Epithelial cell of esophagus (primary cell): ENCODE results near the gene CAMK2A.

Experiments
- DNase-seq: peaks from one replicate; pipeline ENCODE4 v3.0.0; 2010; ENCODE audit warnings: low read depth
- H3K4me3 ChIP-seq: 2 replicates; pipeline ENCODE4 v1.5.1; 2011; ENCODE audit warnings: mild to moderate bottlenecking, low read length, control low read depth
- CTCF ChIP-seq: IDR thresholded peaks from 2 replicates; pipeline ENCODE4 v1.5.1; 2011; ENCODE audit warnings: low read depth, mild to moderate bottlenecking, low read length, control low read depth, inconsistent platforms; ENCODE audit not compliant: insufficient read depth; ENCODE audit errors: missing control alignments

CAMK2A gene

GRCh38 chr5:150209099-150209635 lies 80.4 kb downstream of the CAMK2A start:
- no peak overlapping the region for H3K4me3 ChIP-seq
- peak; percentile 95 for DNase-seq
- no peak for TF ChIP-seq CTCF

DNA sequence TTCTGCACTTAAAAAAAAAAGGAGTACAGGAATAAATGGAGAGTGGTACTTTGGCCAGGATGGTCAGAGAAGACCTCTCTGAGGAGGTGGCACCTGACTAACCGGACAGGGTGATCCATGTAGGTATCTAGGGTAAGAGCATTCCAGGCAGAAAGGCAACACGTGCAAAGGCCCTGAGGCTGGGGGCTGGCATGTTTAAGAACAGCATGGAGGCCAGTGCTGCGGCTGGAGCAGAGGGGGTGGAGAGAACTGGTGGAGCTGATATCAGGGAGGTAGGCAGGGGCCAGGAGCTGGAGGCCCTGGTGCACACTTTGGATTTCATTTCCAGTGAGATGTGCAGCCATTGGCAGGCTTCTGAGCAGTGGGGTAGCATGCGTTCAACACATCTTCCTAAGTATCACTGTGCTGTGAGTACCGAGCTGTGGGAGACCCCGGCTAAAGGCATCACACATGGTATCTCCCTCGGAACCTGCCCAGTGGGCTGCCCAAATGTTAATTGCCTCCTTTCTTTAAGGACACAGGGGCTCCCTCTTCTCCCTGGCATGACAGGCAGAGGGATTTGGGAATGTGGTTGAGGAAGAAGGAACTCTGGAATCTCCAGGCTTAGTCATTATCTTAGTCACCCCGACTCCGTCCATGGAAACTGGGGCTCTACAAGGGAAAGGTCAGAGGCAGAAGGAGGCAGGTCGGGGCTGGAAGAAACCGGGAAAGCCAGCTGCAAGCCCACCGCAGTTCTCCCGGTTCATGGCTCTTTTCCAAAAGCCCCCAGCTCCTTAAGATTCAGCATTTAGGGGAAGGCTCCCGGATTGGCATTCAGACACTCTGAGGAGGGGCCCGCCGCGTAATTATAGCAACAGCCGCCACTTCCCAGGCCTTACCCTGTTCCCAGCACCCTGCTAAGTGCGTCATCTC lies 81.1 kb downstream of the CAMK2A start:
- TF ChIP-seq CTCF, result no peak
- peak; percentile 85 for DNase-seq
- no peak overlapping the region for H3K4me3 ChIP-seq

DNA sequence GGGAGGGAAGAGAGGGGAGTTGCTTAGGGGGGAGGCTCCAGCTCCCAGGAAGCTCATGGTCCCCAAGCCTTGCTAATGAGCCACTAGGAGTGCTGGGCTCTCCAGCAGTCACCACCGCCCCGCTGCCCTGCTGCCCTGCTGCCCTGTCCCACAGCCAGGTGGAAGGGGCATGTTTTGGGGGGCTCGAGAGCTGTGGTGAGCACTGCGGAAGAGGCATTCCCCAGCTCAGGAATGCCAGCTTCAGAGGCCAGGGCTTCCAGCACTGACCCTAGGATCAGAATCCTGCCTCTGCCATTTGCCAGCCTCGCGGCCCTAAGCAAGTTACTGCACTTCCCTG lies 82.8 kb downstream of the CAMK2A start:
- no peak for DNase-seq
- no peak overlapping the region for H3K4me3 ChIP-seq
- TF ChIP-seq CTCF, result no peak

- no peak overlapping the region for H3K4me3 ChIP-seq
- DNase-seq, result no peak
- TF ChIP-seq CTCF, result no peak
These were observed 83.3 kb downstream of the CAMK2A start for GRCh38 chr5:150206098-150206778.

GRCh38 chr5:150204590-150204960 lies 85.0 kb downstream of the CAMK2A start:
- DNase-seq, result no peak
- no peak overlapping the region for H3K4me3 ChIP-seq
- no peak for TF ChIP-seq CTCF

GRCh38 chr5:150203832-150204589 lies 85.6 kb downstream of the CAMK2A start:
- no peak for DNase-seq
- no peak overlapping the region for H3K4me3 ChIP-seq
- TF ChIP-seq CTCF, result no peak
